Neural cell (in vitro differentiated cells): Measurements from ENCODE around the gene PTPRD. TPM values are rescaled to one million over a fixed set of nuclear protein-coding genes. Genes with fewer than 3 reads are reported as not detected.

Experiments used
- H2AFZ ChIP-seq: fragments of 200-600, 300-800 bp; sonication (generic), shearing (Covaris generic); 2 replicates; pipeline ENCODE4 v1.6.0; 2014; ENCODE audit warnings: low read depth, mild to moderate bottlenecking, antibody characterized with exemption, low read length, moderate library complexity
- H3F3A ChIP-seq: fragments of 200-600 bp; shearing (Covaris generic); 2 replicates; pipeline ENCODE4 v1.6.1; 2016; ENCODE audit warnings: mild to moderate bottlenecking, moderate library complexity, mixed read lengths, antibody characterized with exemption, low read length; ENCODE audit not compliant: insufficient read depth, poor library complexity, severe bottlenecking
- H3K27ac ChIP-seq: fragments of 200-600, 300-800 bp; sonication (generic), shearing (Covaris generic); 2 replicates; pipeline ENCODE4 v1.5.1; 2014; ENCODE audit warnings: mild to moderate bottlenecking, low read length, moderate library complexity
- H3K27me3 ChIP-seq: fragments of 300-800, 200-600 bp; sonication (generic), shearing (Covaris generic); 2 replicates; pipeline ENCODE4 v1.6.0; 2014; ENCODE audit warnings: mild to moderate bottlenecking, low read depth, low read length, moderate library complexity; ENCODE audit not compliant: insufficient read depth
- H3K36me3 ChIP-seq: fragments of 300-800, 200-600 bp; sonication (generic), shearing (Covaris generic); 2 replicates; pipeline ENCODE4 v1.5.1; 2014; ENCODE audit warnings: mild to moderate bottlenecking, antibody characterized with exemption, low read length, moderate library complexity; ENCODE audit not compliant: insufficient read depth
- H3K4me2 ChIP-seq: fragments of 300-800, 200-600 bp; sonication (generic), shearing (Covaris generic); 2 replicates; pipeline ENCODE4 v1.6.0; 2014; ENCODE audit warnings: mild to moderate bottlenecking, low read length
- H3K4me3 ChIP-seq: fragments of 300-800, 200-600 bp; sonication (generic), shearing (Covaris generic); 2 replicates; pipeline ENCODE4 v1.5.1; 2014; ENCODE audit warnings: mild to moderate bottlenecking, low read length, moderate library complexity
- H3K79me2 ChIP-seq: fragments of 200-600 bp; shearing (Covaris generic); replicated peaks from 2 replicates; pipeline ENCODE4 v1.6.0; 2014; ENCODE audit warnings: mild to moderate bottlenecking, low read length, moderate library complexity; ENCODE audit not compliant: insufficient read depth
- H3K9ac ChIP-seq: fragments of 300-800, 200-600 bp; sonication (generic), shearing (Covaris generic); 2 replicates; pipeline ENCODE4 v1.6.1; 2016; ENCODE audit warnings: mild to moderate bottlenecking, low read length, mixed read lengths
- H3K9me2 ChIP-seq: fragments of 200-600 bp; shearing (Covaris generic); 2 replicates; pipeline ENCODE4 v1.6.1; 2016; ENCODE audit warnings: mild to moderate bottlenecking, low read length, mixed read lengths; ENCODE audit not compliant: insufficient read depth
- H3K9me3 ChIP-seq: fragments of 200-600, 300-800 bp; sonication (generic), shearing (Covaris generic); 2 replicates; pipeline ENCODE4 v1.6.1; 2016; ENCODE audit warnings: mild to moderate bottlenecking, mixed run types, low read length, moderate library complexity, mixed read lengths
- H4K20me1 ChIP-seq: fragments of 200-600 bp; shearing (Covaris generic); 2 replicates; pipeline ENCODE4 v1.6.1; 2016; ENCODE audit warnings: mild to moderate bottlenecking, mixed run types; ENCODE audit not compliant: insufficient read depth
- CTCF ChIP-seq: fragments of 450-650 bp; IDR thresholded peaks from 2 replicates; pipeline ENCODE4 v1.5.1; 2014; ENCODE audit warnings: antibody characterized with exemption, mild to moderate bottlenecking, moderate library complexity; ENCODE audit not compliant: poor library complexity, severe bottlenecking
- EP300 ChIP-seq: fragments of 450-650 bp; conservative IDR thresholded peaks from 2 replicates; pipeline ENCODE4 v1.6.1; 2014; ENCODE audit warnings: antibody characterized with exemption, mild to moderate bottlenecking, moderate library complexity; ENCODE audit not compliant: poor library complexity, severe bottlenecking
- EZH2 ChIP-seq: fragments of 200-600, 300-800 bp; shearing (Covaris generic), sonication (generic); IDR thresholded peaks from 2 replicates; pipeline ENCODE4 v1.6.1; 2014; ENCODE audit warnings: antibody characterized with exemption, low read length, borderline replicate concordance, mild to moderate bottlenecking; ENCODE audit not compliant: insufficient read depth, poor library complexity, severe bottlenecking
- MXI1 ChIP-seq: fragments of 450-650 bp; conservative IDR thresholded peaks from 2 replicates; pipeline ENCODE4 v1.6.1; 2014; ENCODE audit warnings: antibody characterized with exemption, mild to moderate bottlenecking; ENCODE audit not compliant: poor library complexity, severe bottlenecking
- POLR2AphosphoS5 ChIP-seq: IDR thresholded peaks from 2 replicates; pipeline ENCODE4 v1.6.1; 2012
- RAD21 ChIP-seq: fragments of 450-650 bp; conservative IDR thresholded peaks from 2 replicates; pipeline ENCODE4 v1.6.1; 2014; ENCODE audit warnings: antibody characterized with exemption, mild to moderate bottlenecking, moderate library complexity
- REST ChIP-seq: IDR thresholded peaks from 2 replicates; pipeline ENCODE4 v1.6.1; 2012; ENCODE audit warnings: borderline replicate concordance
- SMC3 ChIP-seq: fragments of 450-650 bp; conservative IDR thresholded peaks from 2 replicates; pipeline ENCODE4 v1.6.1; 2014; ENCODE audit warnings: antibody characterized with exemption, mild to moderate bottlenecking, moderate library complexity; ENCODE audit not compliant: poor library complexity
- TAF1 ChIP-seq: IDR thresholded peaks from 2 replicates; pipeline ENCODE4 v1.6.1; 2012; ENCODE audit warnings: low read depth
- polyA plus RNA-seq: library from polyadenylated mRNA; depleted of rRNA; stranded (reverse); fragments of >200 nt; gene quantifications from 2 replicates; pipeline ENCODE4 v1.2.3, GENCODE V29; 2014

Gene PTPRD
- polyA plus RNA-seq, 1 donor from 2014 or later, result 143 TPM

- no peaks in the 10 kb centered on the region for H4K20me1 ChIP-seq
- no peaks in the 10 kb centered on the region for H3K27me3 ChIP-seq
- no peak overlapping the region for H3K4me3 ChIP-seq
- no peak overlapping the region for H3K4me2 ChIP-seq
- no peaks in the 10 kb centered on the region for H3F3A ChIP-seq
- no peak overlapping the region for H2AFZ ChIP-seq
- no peak for TF ChIP-seq EZH2
- TF ChIP-seq REST, result no peak
- TF ChIP-seq SMC3, result no peak
- TF ChIP-seq TAF1, result no peak
- H3K9me3 ChIP-seq, result no peaks in the 10 kb centered on the region
- H3K9me2 ChIP-seq, result no peaks in the 10 kb centered on the region
- no peak overlapping the region for H3K9ac ChIP-seq
- H3K79me2 ChIP-seq, result no peaks in the 10 kb centered on the region
- no peaks in the 10 kb centered on the region for H3K36me3 ChIP-seq
- no peak overlapping the region for H3K27ac ChIP-seq
Observed at GRCh38 chr9:8392866-8393265, 2219.9 kb downstream of the PTPRD start.

- no peaks in the 10 kb centered on the region for H4K20me1 ChIP-seq
- H3K27ac ChIP-seq, result no peak overlapping the region
- H3F3A ChIP-seq, result no peaks in the 10 kb centered on the region
- no peaks in the 10 kb centered on the region for H3K9me3 ChIP-seq
- no peak overlapping the region for H3K4me2 ChIP-seq
- H3K9me2 ChIP-seq, result no peaks in the 10 kb centered on the region
- H3K4me3 ChIP-seq, result no peak overlapping the region
- H3K9ac ChIP-seq, result no peak overlapping the region
- no peaks in the 10 kb centered on the region for H3K36me3 ChIP-seq
- no peaks in the 10 kb centered on the region for H3K27me3 ChIP-seq
- TF ChIP-seq MXI1, result no peak
- TF ChIP-seq SMC3, result no peak
- no peak for TF ChIP-seq EZH2
- TF ChIP-seq POLR2AphosphoS5, result no peak
- TF ChIP-seq RAD21, result no peak
- no peak for TF ChIP-seq REST
- no peak for TF ChIP-seq TAF1
- TF ChIP-seq CTCF, result no peak
- no peak for TF ChIP-seq EP300
- no peak overlapping the region for H2AFZ ChIP-seq
- no peaks in the 10 kb centered on the region for H3K79me2 ChIP-seq
Observed at GRCh38 chr9:8391566-8391965, 2221.2 kb downstream of the PTPRD start.
